Stimulated activated CD8-positive, alpha-beta memory T cell treated with anti-CD3 and anti-CD28 coated beads, Interleukin-15, amount 100 ng/mL, for 48 hours (primary cell): ENCODE data around the gene NFYC.

Experiments
- DNase-seq, 2 donors: peaks; one replicate each; pipeline ENCODE4 v3.0.0-alpha.2; 2020; ENCODE audit warnings: low read depth in 2 of 2

Gene NFYC

DNA sequence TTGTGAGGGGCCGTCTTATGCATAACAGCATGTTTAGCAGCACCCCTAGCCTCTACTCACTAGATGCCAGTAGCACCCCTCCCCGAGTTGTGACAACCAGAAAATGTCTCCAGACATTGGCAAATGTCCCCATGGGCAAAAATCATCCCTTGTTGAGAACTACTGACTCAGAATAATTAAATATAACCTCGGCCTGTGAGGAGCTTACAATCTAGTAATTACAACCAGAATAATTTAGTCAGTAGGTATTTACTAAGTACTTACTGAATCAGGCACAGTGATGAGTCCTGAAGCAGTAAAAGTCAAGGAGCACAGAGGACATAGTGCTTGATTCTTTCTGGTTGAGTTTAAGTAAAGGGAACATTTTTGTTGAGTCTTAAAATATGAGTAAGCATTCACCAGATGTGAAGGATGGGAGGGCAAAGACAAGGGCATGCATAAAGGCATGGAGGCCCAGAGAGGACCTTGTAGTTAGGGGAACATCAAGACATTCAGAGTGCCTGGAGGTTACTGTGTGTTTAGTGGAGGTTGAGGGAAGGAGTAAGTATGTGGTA, 48.0 kb downstream of the NFYC start:
- no peak for DNase-seq

- DNase-seq = no peak
These were observed 48.8 kb downstream of the NFYC start for GRCh38 chr1:40740039-40740996.

- no peak for DNase-seq
These were observed 49.7 kb downstream of the NFYC start for GRCh38 chr1:40740997-40741736.

GRCh38 chr1:40742363-40743061, 51.0 kb downstream of the NFYC start:
- DNase-seq = no peak

GRCh38 chr1:40743452-40743851, 51.9 kb downstream of the NFYC start:
- no peak for DNase-seq

DNA sequence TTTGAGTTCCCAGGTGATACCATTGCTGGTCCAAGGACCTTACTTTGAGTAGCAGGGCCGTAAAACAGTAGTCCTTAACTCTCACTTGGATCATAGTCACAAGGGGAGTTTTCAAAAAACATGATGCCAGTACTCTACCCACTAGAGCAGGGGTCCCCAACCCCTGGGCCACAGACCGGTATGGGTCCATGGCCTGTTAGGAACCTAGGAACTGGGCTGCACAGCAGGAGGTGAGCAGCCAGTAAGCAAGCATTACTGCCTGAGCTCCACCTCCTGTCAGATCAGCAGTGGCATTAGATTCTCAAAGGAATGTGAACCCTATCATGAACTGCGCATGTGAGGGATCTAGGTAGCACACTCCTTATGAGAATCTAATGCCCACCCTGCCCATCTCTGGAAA, 52.4 kb downstream of the NFYC start:
- DNase-seq = no peak

GRCh38 chr1:40745176-40745575, 53.7 kb downstream of the NFYC start:
- no peak for DNase-seq

DNA sequence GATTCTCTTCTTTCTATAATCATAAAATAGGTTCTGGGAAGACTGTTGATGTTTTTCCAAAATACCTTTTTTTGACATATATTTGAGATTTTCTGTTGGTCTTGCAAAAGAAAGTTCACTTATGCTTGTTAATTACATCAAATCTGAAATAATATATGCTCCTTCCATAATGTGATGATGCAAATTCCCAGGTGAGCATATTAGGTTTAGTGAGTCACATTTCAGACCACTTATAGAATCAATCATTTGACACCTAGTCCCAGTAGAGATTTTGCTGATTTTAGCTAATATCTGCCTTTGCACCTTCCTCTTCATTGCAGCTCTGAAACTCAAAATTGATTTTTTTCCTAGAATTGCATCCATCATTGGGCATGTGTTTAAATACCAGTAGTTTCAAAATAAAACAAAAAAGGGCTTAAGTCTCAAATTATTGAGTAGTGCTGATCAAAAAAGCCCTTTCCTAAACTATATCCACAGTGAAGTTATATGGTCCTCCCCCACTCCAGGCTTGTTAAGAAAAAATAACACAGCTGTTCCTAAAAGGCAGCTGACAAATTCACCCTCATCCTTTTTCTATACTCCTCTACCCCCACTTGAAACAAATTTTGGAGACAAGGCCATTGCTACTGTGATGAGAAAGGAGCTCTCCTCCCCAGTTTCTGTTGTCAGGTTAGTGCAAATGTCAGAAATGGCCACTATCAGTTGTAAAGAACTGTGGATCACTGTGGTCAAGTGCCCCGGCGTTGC, 55.0 kb downstream of the NFYC start:
- no peak for DNase-seq

GRCh38 chr1:40748841-40749718, 57.6 kb downstream of the NFYC start:
- no peak for DNase-seq

DNA sequence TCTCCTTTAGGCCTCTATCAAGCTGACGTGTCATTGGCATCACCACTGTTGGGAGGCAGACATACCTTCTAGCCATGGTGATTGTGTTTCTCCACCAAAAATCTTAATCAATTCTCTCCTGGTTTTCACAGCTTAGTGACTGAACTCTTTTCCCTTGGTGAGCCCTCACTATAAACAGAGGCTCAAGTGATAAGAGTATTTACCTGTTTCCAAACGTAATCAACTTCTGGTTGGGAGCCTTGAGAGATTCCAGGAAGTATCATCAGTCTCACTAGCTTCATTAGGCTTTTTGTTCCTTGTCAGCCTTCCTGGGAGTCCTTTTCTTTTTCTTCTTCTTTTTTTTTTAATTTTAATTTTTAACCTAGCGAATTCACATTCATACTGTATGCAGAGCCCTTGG, 58.3 kb downstream of the NFYC start:
- DNase-seq = no peak

DNA sequence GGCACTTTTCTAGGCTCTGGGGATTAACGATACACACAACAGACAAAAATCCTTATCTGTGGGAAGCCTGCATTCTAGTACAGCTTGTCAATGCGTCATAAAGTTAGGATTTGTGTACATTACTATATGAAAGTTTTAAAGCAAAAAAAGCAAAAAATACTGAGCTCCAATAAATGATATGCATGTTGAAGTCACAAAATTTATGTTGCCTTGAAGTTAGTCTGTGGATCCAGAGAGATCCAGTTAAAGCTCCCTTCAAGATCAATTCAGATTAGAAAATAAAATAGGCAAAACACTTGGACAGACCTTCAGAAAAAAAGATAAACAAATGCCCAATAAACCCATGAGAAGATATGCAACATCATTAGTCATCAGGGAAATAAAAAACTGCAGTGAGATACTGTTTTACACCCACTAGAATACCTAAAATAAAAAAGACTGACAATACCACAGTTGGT, 59.0 kb downstream of the NFYC start:
- no peak for DNase-seq

GRCh38 chr1:40751802-40752201, 60.3 kb downstream of the NFYC start:
- DNase-seq = no peak

DNA sequence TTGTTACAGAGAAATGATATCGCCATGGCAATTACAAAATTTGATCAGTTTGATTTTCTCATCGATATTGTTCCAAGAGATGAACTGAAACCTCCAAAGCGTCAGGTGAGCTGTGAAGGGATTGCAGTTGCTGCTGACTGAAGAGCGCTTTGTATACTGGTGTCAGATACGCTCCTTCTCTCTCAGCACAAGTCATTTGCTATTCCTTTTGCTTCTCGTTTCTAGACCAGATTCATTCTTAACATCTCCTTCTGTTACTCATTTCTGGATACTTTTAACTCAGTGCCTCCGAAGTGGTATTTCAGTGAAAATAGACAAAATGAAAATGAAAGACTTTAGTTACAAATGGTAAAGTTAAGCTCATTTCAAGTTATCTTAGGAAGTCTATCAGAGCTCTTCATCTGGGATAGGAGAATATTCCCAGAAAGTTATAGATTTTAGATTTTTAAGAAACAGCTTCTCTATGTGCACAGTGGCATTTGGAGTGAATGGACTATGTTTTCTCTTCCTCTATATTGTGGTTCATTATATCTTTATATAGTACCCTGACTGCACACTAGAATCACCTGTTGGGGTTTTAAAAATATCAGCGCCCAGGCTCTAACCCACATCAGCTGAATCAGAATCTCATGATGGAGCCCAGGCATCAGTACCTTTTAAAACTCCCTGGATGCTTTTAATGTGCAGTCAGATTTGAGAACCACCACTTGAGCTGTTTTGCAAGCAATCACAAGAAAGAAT, 61.8 kb downstream of the NFYC start:
- DNase-seq = no peak

DNA sequence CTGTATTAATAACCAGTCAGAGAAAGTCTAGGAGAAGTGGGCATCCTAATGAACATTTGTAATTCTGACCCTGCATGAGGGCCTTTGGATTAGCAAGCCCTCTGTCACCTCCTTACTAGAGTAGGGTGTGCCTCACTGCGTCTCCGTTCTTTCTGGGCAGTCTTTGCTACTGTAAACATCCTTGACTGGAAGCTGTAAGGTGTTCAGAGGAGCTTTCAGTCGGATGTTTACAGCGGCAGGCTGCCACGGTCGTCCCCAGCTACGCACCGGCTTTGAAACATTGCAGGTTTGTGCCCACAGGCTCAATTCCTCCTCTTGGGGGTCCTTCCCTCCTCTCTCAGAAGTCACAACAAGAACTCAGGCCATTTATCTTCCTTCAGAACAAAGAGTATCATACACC, 62.7 kb downstream of the NFYC start:
- no peak for DNase-seq

DNA sequence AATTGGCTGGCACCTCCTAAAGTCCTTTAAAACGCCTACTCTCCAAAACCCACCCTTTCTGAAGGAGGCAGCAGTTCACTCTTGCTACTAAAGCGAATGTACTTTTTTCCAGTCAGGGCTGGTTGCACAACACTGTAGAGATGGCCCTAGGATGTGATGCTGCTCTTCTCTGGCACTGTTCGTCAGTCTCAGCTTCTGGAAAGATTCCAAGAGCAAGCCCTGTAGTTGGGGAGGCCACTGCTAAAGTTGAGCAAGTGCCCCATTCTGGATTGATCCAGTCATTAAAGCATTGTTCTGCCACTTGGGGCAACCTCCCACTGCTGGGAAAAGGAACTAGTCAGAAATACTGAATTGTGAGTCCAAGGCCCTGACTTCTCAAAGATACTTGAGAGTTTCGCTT, 63.6 kb downstream of the NFYC start:
- no peak for DNase-seq

DNA sequence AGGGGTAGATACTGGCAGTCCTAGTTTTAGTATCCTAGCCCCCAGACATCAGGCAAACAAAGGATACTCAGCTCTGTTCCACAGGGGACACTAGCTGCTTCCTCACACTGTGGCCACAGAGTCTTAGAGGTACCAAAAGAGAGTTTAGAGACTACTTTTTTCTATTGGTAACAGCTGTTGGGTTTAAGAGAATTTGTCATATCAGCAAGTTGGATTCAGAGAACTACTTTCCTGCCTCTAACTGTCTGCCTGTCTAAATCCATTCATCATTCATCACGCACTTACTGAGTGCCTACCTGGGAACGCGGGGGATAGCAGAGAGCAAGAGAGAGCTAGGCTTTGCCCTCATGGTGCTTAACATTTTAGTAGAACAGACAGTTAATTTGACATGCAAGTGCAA, 65.0 kb downstream of the NFYC start:
- DNase-seq = no peak

- no peak for DNase-seq
These were observed 65.6 kb downstream of the NFYC start for GRCh38 chr1:40757084-40757483.

DNA sequence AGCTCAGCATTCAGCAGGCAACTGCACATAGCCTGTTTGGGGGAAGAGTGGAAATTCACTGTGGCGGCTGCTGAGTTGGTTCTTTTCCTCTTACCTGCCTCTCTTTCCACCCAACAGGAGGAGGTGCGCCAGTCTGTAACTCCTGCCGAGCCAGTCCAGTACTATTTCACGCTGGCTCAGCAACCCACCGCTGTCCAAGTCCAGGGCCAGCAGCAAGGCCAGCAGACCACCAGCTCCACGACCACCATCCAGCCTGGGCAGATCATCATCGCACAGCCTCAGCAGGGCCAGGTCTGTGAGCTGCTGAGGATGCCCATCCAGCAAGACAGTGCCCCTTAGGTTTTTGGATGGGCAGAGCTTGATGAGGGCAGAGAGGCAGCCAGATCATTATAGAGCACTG, 66.5 kb downstream of the NFYC start:
- no peak for DNase-seq

GRCh38 chr1:40758578-40759343, 67.3 kb downstream of the NFYC start:
- no peak for DNase-seq
